ENCODE data around the gene RAB43.

Gene RAB43

GRCh38 chr3:129116482-129116946 lies 5.1 kb downstream of the RAB43 start (continued):
- TF ChIP-seq ZBTB44 (tag by site-specific recombination; IDR thresholded peaks at IDR 0.05) (no peak), KLF16 (tag by site-specific recombination; IDR thresholded peaks at IDR 0.05) (no peak), MYNN (tag by site-specific recombination; IDR thresholded peaks at IDR 0.05; ENCODE audit: borderline replicate concordance) (no peak), ZNF202 (tag by site-specific recombination; IDR thresholded peaks at IDR 0.05; ENCODE audit: borderline replicate concordance) (no peak), ZSCAN16 (tag by site-specific recombination; IDR thresholded peaks at IDR 0.05) (no peak)

GRCh38 chr3:129114455-129114854 lies 7.1 kb downstream of the RAB43 start:
- H3K27ac ChIP-seq (ENCODE audit: extremely low read depth, low read depth, low read length): no peak overlapping the region
- peaks cover 0 to 6% of the 10 kb centered on the region in 2 experiments; a peak in 2 of 3 replicates for H3K36me3 ChIP-seq (ENCODE audit: control insufficient read depth in 2 of 2, insufficient read depth in 1 of 2, low read length in 2 of 2)
- TF ChIP-seq ZNF404 (tag by site-specific recombination; IDR thresholded peaks at IDR 0.05) (no peak), SALL2 (tag by site-specific recombination; IDR thresholded peaks at IDR 0.05; ENCODE audit: borderline replicate concordance) (no peak), ZNF362 (tag by site-specific recombination; IDR thresholded peaks at IDR 0.05) (no peak), ZNF138 (tag by site-specific recombination; IDR thresholded peaks at IDR 0.05; ENCODE audit: borderline replicate concordance) (no peak), ZNF518A (tag by site-specific recombination; conservative IDR thresholded peaks at IDR 0.05; ENCODE audit: low read depth) (no peak), ZNF560 (tag by site-specific recombination; IDR thresholded peaks at IDR 0.05; ENCODE audit: borderline replicate concordance) (no peak), ZNF23 (tag by site-specific recombination; IDR thresholded peaks at IDR 0.05; ENCODE audit: borderline replicate concordance) (no peak), ZNF544 (tag by site-specific recombination; IDR thresholded peaks at IDR 0.05) (no peak), ZNF501 (tag by site-specific recombination; IDR thresholded peaks at IDR 0.05) (no peak), ZNF157 (tag by site-specific recombination; IDR thresholded peaks at IDR 0.05) (no peak), ZNF654 (tag by site-specific recombination; IDR thresholded peaks at IDR 0.05; ENCODE audit: low read depth) (no peak), PBX3 (CRISPR knock-in tag; IDR thresholded peaks at IDR 0.05) (no peak)
- H3K4me3 ChIP-seq (ENCODE audit: low read depth, low read length): no peak overlapping the region
- H3K9me3 ChIP-seq (ENCODE audit: control insufficient read depth, insufficient read depth, low read depth, low read length): no peaks in the 10 kb centered on the region
- ChIA-PET CTCF (no interaction called here), POLR2A (interaction anchor here (0.6 to 0.7 kb wide), 2 partner anchors 67 to 321 kb away, joined by 3 to 4 read pairs; no protein-coding TSS in a partner anchor)
- H3K4me1 ChIP-seq (ENCODE audit: control insufficient read depth, insufficient read depth, low read length): peaks cover 7% of the 10 kb centered on the region
